Measurements from ENCODE around the gene CAVIN4.
A peak's percentile ranks its signal among the peaks of the same experiment; 100 is the strongest.

Gene CAVIN4

DNA sequence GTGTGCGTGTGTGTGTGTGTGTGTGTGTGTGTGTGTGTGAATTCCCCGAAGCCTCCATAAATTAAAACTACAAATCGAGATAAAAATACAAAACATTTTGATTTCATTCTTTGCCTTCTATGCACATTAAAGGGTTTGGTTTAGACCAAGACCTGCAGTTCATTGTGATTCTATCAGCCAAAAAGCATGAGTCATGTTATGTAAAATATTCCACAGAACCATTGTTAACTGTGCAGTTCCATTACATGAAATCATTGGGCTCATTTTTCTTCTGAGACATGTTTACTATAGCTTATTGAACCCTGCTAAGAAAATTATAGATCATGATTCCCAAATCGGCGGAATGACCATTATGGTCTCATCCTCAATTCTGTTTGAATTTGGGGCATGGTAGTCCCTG, 11.7 kb downstream of the CAVIN4 start:
- H3K27ac ChIP-seq (ENCODE audit: insufficient read depth in 1 of 2, low read depth in 1 of 2, low read length in 2 of 2, poor library complexity in 1 of 2, severe bottlenecking in 2 of 2): no peak overlapping the region
- no peak overlapping the region for H3K4me3 ChIP-seq (ENCODE audit: control insufficient read depth in 1 of 7, extremely low read depth in 1 of 7, insufficient read depth in 4 of 7, low read depth in 2 of 7, low read length in 6 of 7)
- POLR2A ChIA-PET: no interaction called here
- whole genome bisulfite sequencing (ENCODE audit: insufficient coverage): no CpG with 5 or more reads among the region's 5 CpGs
- no peaks in the 10 kb centered on the region for H3K36me3 ChIP-seq (ENCODE audit: control insufficient read depth in 4 of 4, insufficient read depth in 4 of 4, low read length in 3 of 4)
- CTCF ChIA-PET: interaction anchor here (1.4 to 3.6 kb wide), 2 partner anchors 11 to 12 kb away, joined by 3 to 12 read pairs; partner anchors contain the start of gene CAVIN4
- no peaks in the 10 kb centered on the region for H3K9me3 ChIP-seq (ENCODE audit: control extremely low read depth in 1 of 5, control insufficient read depth in 4 of 5, insufficient read depth in 2 of 5, low read depth in 1 of 5, low read length in 4 of 5)
- no peak for DNase-seq
- H3K4me1 ChIP-seq (ENCODE audit: control extremely low read depth in 1 of 4, control insufficient read depth in 4 of 4, insufficient read depth in 4 of 4, low read length in 3 of 4): no peaks in the 10 kb centered on the region
- H3K27me3 ChIP-seq (replicated peaks in 2 of 5; ENCODE audit: control insufficient read depth in 4 of 5, insufficient read depth in 5 of 5, low read length in 4 of 5): no peaks in the 10 kb centered on the region

DNA sequence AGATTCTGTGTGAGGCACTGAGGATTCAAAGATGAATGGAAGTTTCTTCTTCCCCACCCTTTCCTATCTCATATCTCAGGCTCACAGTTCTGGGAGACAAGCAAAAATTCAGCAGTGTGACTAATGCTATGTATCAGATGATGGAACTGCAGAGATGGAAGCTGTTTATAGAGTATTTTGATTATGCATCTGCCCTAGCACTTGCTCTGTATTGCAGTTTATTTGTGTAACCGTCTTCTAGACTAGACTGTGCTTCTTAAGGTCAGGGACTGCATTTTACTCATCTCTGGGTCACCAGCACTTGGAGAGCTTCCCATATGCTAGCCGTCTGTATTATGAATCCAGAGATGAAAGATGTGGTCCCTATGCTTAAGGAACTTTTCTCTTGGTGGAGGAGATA, 12.6 kb downstream of the CAVIN4 start:
- no peaks in the 10 kb centered on the region for H3K27me3 ChIP-seq (replicated peaks in 2 of 5; ENCODE audit: control insufficient read depth in 4 of 5, insufficient read depth in 5 of 5, low read length in 4 of 5)
- no peak for DNase-seq
- ChIA-PET CTCF (interaction anchor here (1.4 to 3.6 kb wide), 3 partner anchors 11 to 1427 kb away, joined by 3 to 12 read pairs (median 5); partner anchors contain the start of gene CAVIN4), POLR2A (no interaction called here)
- H3K9me3 ChIP-seq (ENCODE audit: control extremely low read depth in 1 of 5, control insufficient read depth in 4 of 5, insufficient read depth in 2 of 5, low read depth in 1 of 5, low read length in 4 of 5): no peaks in the 10 kb centered on the region
- no peaks in the 10 kb centered on the region for H3K4me1 ChIP-seq (ENCODE audit: control extremely low read depth in 1 of 4, control insufficient read depth in 4 of 4, insufficient read depth in 4 of 4, low read length in 3 of 4)
- H3K27ac ChIP-seq (ENCODE audit: insufficient read depth in 1 of 2, low read depth in 1 of 2, low read length in 2 of 2, poor library complexity in 1 of 2, severe bottlenecking in 2 of 2): no peak overlapping the region
- no peaks in the 10 kb centered on the region for H3K36me3 ChIP-seq (ENCODE audit: control insufficient read depth in 4 of 4, insufficient read depth in 4 of 4, low read length in 3 of 4)
- H3K4me3 ChIP-seq (ENCODE audit: control insufficient read depth in 1 of 7, extremely low read depth in 1 of 7, insufficient read depth in 4 of 7, low read depth in 2 of 7, low read length in 6 of 7): no peak overlapping the region
- 100% methylated on average over 1 of the region's 2 CpGs for WGBS (ENCODE audit: insufficient coverage)

DNA sequence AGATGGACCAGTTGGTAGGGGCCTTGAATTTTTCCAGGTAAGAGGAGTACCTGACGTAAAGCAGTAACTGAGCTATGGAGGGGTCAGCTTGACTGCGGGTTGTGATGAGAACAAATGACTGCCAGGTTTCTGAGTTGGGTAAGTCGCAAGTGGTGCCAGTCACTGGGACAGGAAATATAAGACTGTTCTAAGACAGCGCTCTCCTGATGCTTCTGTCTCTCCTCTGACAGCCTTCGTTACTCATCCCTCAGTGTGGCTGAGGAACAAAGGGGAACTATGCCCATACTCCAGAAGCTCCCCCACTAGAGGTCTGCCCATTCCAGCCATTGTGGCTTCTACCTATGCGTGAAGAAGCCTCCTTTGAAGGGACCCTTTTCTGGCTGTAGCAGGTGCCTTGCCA, 13.3 kb downstream of the CAVIN4 start:
- H3K27ac ChIP-seq (ENCODE audit: insufficient read depth in 1 of 2, low read depth in 1 of 2, low read length in 2 of 2, poor library complexity in 1 of 2, severe bottlenecking in 2 of 2): no peak overlapping the region
- no peaks in the 10 kb centered on the region for H3K36me3 ChIP-seq (ENCODE audit: control insufficient read depth in 4 of 4, insufficient read depth in 4 of 4, low read length in 3 of 4)
- WGBS (ENCODE audit: insufficient coverage): 100% methylated on average over 5 of the region's 6 CpGs
- no peak for DNase-seq
- H3K4me1 ChIP-seq (ENCODE audit: control extremely low read depth in 1 of 4, control insufficient read depth in 4 of 4, insufficient read depth in 4 of 4, low read length in 3 of 4): no peaks in the 10 kb centered on the region
- ChIA-PET CTCF (interaction anchor here (1.4 to 3.6 kb wide), 3 partner anchors 10 to 1428 kb away, joined by 3 to 12 read pairs (median 5); partner anchors contain the start of gene CAVIN4), POLR2A (no interaction called here)
- no peak overlapping the region for H3K4me3 ChIP-seq (ENCODE audit: control insufficient read depth in 1 of 7, extremely low read depth in 1 of 7, insufficient read depth in 4 of 7, low read depth in 2 of 7, low read length in 6 of 7)
- no peaks in the 10 kb centered on the region for H3K27me3 ChIP-seq (replicated peaks in 2 of 5; ENCODE audit: control insufficient read depth in 4 of 5, insufficient read depth in 5 of 5, low read length in 4 of 5)
- no peaks in the 10 kb centered on the region for H3K9me3 ChIP-seq (ENCODE audit: control extremely low read depth in 1 of 5, control insufficient read depth in 4 of 5, insufficient read depth in 2 of 5, low read depth in 1 of 5, low read length in 4 of 5)

DNA sequence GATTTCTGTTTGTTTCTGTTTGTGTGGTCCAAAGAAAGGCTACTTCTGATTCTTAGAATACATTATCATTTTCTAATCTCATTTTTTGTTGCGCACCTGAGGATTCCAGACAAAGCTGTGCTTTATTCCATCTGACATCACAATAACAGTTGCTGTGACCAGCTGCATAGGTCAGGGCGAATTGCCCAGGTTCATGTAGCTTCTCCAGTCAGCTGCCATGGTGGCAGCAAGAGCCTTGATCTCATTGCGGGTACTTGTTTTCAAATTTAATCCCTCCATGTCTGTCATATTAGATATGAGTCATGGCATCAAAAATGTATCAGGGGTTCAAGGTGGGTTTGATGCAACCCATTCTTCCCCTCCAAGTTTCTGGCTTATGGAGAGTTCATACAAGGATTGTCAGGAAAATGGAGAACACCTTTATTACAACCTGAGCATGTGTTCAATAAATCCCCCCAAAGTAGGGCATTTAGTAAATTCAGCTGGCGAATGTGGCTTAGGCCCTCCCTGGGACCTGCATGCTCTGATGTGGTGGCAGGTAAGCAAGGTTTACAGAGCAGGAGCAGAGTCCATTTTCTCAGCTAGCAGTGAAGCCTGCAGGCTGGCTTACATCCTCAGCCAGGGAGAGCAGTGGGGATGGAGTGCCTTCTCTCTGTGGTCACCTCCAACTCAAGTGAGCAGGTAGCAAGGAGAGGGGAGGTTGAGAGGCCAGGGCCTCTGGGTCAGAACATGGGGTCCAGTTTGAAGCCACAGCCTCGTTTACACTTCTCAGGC, 13.9 kb downstream of the CAVIN4 start:
- no peaks in the 10 kb centered on the region for H3K27me3 ChIP-seq (replicated peaks in 2 of 5; ENCODE audit: control insufficient read depth in 4 of 5, insufficient read depth in 5 of 5, low read length in 4 of 5)
- no peaks in the 10 kb centered on the region for H3K36me3 ChIP-seq (ENCODE audit: control insufficient read depth in 4 of 4, insufficient read depth in 4 of 4, low read length in 3 of 4)
- no peaks in the 10 kb centered on the region for H3K4me1 ChIP-seq (ENCODE audit: control extremely low read depth in 1 of 4, control insufficient read depth in 4 of 4, insufficient read depth in 4 of 4, low read length in 3 of 4)
- no peak for DNase-seq
- no peak overlapping the region for H3K4me3 ChIP-seq (ENCODE audit: control insufficient read depth in 1 of 7, extremely low read depth in 1 of 7, insufficient read depth in 4 of 7, low read depth in 2 of 7, low read length in 6 of 7)
- 97% methylated on average over 5 of the region's 5 CpGs for WGBS (ENCODE audit: insufficient coverage)
- H3K9me3 ChIP-seq (ENCODE audit: control extremely low read depth in 1 of 5, control insufficient read depth in 4 of 5, insufficient read depth in 2 of 5, low read depth in 1 of 5, low read length in 4 of 5): no peaks in the 10 kb centered on the region
- CTCF ChIA-PET: interaction anchor here (0.7 to 3.6 kb wide), 3 partner anchors 10 to 1428 kb away, joined by 3 to 12 read pairs (median 5); no protein-coding TSS in a partner anchor
- POLR2A ChIA-PET: no interaction called here
- no peak overlapping the region for H3K27ac ChIP-seq (ENCODE audit: insufficient read depth in 1 of 2, low read depth in 1 of 2, low read length in 2 of 2, poor library complexity in 1 of 2, severe bottlenecking in 2 of 2)

DNA sequence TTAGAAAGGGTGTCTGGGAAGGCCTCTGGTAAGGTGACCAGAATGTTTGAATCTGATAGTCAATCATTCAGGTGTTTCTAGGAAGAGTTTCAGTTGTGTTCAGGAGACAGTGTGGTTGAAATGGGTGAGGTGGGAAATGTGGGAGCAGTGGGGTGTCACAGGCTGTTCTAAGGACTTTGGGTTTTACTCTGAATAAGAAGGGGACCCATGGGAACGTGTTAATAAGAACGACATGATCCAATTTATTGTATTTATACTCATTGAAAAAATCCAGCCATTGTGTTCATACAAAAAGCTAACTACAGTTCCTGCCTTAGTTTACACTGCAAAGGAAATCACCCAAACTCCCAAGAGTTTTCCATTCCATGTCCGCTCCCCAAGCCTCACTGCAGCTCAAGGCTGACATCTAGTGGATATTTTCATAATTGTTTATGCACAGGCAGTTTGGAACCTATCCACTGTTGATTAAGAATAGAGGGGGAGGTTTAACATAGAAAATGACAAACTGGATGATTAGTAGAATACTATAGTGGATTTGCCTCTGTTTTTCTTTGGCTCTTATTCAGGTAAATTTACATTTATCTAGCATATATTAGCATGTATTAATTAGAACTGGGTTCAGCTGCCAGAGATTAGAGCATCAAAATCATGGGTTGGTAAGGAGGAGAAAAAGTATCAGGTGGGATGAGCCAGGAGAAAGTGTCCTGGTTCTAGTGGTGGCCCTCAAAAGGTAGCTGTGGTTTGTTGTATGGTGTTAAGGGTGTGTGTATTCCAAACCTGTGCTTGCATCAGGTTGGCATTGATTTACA, 17.7 kb downstream of the CAVIN4 start:
- Histone ChIP-seq H3K4me3 (ENCODE audit: control insufficient read depth in 1 of 7, extremely low read depth in 1 of 7, insufficient read depth in 4 of 7, low read depth in 2 of 7, low read length in 6 of 7) (no peak overlapping the region), H3K27me3 (replicated peaks in 2 of 5; ENCODE audit: control insufficient read depth in 4 of 5, insufficient read depth in 5 of 5, low read length in 4 of 5) (peaks cover 0 to 5% (median 2%) of the 10 kb centered on the region in 5 experiments), H3K9me3 (ENCODE audit: control extremely low read depth in 1 of 5, control insufficient read depth in 4 of 5, insufficient read depth in 2 of 5, low read depth in 1 of 5, low read length in 4 of 5) (no peaks in the 10 kb centered on the region), H3K27ac (ENCODE audit: insufficient read depth in 1 of 2, low read depth in 1 of 2, low read length in 2 of 2, poor library complexity in 1 of 2, severe bottlenecking in 2 of 2) (no peak overlapping the region), H3K4me1 (ENCODE audit: control extremely low read depth in 1 of 4, control insufficient read depth in 4 of 4, insufficient read depth in 4 of 4, low read length in 3 of 4) (peaks cover 0 to 13% (median 9%) of the 10 kb centered on the region in 4 experiments), H3K36me3 (ENCODE audit: control insufficient read depth in 4 of 4, insufficient read depth in 4 of 4, low read length in 3 of 4) (no peaks in the 10 kb centered on the region)
- ChIA-PET CTCF (interaction anchor here (0.7 to 2.3 kb wide), 13 partner anchors 9 to 1433 kb away, joined by 3 to 8 read pairs (median 3); no protein-coding TSS in a partner anchor), POLR2A (no interaction called here)
- WGBS (ENCODE audit: insufficient coverage): 38% methylated on average over 3 of the region's 3 CpGs
- DNase-seq: peak; percentile 29 to 46 (median 30)

DNA sequence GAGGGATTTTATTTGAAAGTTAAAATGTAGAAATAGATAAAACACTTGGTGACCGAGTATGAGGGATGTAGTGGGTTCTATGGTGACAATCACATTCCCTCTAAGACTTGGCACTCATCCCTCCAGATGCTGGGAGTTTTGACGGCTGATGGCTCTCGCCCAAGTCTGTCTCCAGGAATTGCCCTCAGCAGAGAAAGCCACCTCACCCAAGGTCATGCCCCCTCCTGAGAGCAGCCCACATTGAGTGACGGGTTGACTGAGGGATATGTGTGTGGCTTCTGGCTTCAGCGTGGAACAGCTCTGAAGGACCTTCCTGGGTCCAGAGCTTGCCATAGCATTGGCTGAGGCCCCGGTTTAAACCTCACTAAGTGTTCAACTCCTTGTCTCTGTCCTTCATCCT, 19.4 kb downstream of the CAVIN4 start:
- DNase-seq: no peak
- 100% methylated on average over 1 of the region's 6 CpGs for WGBS (ENCODE audit: insufficient coverage)
- Histone ChIP-seq H3K36me3 (ENCODE audit: control insufficient read depth in 4 of 4, insufficient read depth in 4 of 4, low read length in 3 of 4) (no peaks in the 10 kb centered on the region), H3K4me3 (ENCODE audit: control insufficient read depth in 1 of 7, extremely low read depth in 1 of 7, insufficient read depth in 4 of 7, low read depth in 2 of 7, low read length in 6 of 7) (no peak overlapping the region), H3K4me1 (ENCODE audit: control extremely low read depth in 1 of 4, control insufficient read depth in 4 of 4, insufficient read depth in 4 of 4, low read length in 3 of 4) (peaks cover 0 to 13% (median 9%) of the 10 kb centered on the region in 4 experiments), H3K9me3 (ENCODE audit: control extremely low read depth in 1 of 5, control insufficient read depth in 4 of 5, insufficient read depth in 2 of 5, low read depth in 1 of 5, low read length in 4 of 5) (no peaks in the 10 kb centered on the region), H3K27ac (ENCODE audit: insufficient read depth in 1 of 2, low read depth in 1 of 2, low read length in 2 of 2, poor library complexity in 1 of 2, severe bottlenecking in 2 of 2) (no peak overlapping the region), H3K27me3 (replicated peaks in 2 of 5; ENCODE audit: control insufficient read depth in 4 of 5, insufficient read depth in 5 of 5, low read length in 4 of 5) (peaks cover 0 to 5% (median 2%) of the 10 kb centered on the region in 5 experiments)
- CTCF ChIA-PET: interaction anchor here (1.0 to 2.3 kb wide), 7 partner anchors 9 to 1366 kb away, joined by 3 to 8 read pairs (median 3); no protein-coding TSS in a partner anchor
- POLR2A ChIA-PET: no interaction called here

All from common myeloid progenitor, CD34-positive (primary cell).